ENCODE results near the gene SKAP1. TPM values are rescaled to one million over a fixed set of nuclear protein-coding genes. Genes with fewer than 3 reads are reported as not detected.
"Not testable (repeated sequence)": the region's sequence is repeated elsewhere in the genome, so short reads cannot be mapped to it uniquely, and the experiment has no call there.

SKAP1 gene
- total and polyA plus RNA-seq, 11 donors = 0.25 to 5.3 (median 0.38) TPM; not detected in 6

DNA sequence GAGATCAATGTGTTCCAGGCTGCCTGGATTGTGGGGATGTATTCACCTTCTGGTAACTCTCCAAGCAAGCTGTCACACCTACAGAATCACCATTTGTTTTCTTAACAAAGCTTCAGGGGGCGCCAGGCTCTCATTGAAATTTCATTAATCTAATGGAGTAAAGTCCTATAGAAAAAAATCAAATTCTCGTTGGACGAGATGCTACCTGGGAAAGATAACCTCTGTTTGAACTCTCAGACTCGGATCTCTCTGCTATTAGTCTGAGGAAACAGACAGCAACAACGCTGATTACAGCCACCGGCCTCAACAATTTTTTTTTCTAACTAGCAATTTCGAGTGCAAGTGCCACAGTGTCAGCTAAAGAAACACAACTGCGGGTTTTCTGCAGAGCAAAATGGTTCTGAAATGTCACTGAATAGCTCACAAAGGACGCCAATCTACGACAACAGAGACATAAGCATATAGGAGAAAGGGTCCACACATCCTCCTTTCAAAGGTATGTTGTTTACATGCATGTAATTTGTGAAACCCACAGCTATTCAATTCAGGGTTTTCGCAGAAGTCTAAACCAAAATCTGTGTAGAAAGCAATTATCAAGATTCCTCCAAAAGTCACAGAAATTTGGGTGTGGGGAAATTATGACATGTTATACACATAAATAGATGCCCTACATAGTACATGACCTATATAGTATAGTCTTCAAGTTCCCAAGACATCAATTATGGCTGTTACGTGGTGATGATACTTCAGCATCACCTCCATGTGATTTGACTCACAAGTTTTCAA, 135.8 kb downstream of the SKAP1 start:
- peak overlapping the region in 1 of 12 donors; percentile 58 for H3K27ac ChIP-seq
- 60 to 74% (median 71%) methylated on average over 12 of the region's 12 CpGs for WGBS, 4 donors
- H3K4me1 ChIP-seq = peaks cover 0 to 24% (median 0%) of the 10 kb centered on the region in 12 donors
- intact Hi-C loops (cut with DNase I) = no loop called here
- TF ChIP-seq POLR2A (IDR thresholded peaks at IDR 0.05) = no peak
- TF ChIP-seq, protein P1, sequence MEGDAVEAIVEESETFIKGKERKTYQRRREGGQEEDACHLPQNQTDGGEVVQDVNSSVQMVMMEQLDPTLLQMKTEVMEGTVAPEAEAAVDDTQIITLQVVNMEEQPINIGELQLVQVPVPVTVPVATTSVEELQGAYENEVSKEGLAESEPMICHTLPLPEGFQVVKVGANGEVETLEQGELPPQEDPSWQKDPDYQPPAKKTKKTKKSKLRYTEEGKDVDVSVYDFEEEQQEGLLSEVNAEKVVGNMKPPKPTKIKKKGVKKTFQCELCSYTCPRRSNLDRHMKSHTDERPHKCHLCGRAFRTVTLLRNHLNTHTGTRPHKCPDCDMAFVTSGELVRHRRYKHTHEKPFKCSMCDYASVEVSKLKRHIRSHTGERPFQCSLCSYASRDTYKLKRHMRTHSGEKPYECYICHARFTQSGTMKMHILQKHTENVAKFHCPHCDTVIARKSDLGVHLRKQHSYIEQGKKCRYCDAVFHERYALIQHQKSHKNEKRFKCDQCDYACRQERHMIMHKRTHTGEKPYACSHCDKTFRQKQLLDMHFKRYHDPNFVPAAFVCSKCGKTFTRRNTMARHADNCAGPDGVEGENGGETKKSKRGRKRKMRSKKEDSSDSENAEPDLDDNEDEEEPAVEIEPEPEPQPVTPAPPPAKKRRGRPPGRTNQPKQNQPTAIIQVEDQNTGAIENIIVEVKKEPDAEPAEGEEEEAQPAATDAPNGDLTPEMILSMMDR (IDR thresholded peaks at IDR 0.05) = no peak
- H3K4me3 ChIP-seq = no peak overlapping the region
- peaks cover 0 to 41% (median 11%) of the 10 kb centered on the region in 9 donors for H3K27me3 ChIP-seq
- ATAC-seq = no peak
- H3K36me3 ChIP-seq = no peaks in the 10 kb centered on the region
- no peaks in the 10 kb centered on the region for H3K9me3 ChIP-seq
- DNase-seq = no peak

DNA sequence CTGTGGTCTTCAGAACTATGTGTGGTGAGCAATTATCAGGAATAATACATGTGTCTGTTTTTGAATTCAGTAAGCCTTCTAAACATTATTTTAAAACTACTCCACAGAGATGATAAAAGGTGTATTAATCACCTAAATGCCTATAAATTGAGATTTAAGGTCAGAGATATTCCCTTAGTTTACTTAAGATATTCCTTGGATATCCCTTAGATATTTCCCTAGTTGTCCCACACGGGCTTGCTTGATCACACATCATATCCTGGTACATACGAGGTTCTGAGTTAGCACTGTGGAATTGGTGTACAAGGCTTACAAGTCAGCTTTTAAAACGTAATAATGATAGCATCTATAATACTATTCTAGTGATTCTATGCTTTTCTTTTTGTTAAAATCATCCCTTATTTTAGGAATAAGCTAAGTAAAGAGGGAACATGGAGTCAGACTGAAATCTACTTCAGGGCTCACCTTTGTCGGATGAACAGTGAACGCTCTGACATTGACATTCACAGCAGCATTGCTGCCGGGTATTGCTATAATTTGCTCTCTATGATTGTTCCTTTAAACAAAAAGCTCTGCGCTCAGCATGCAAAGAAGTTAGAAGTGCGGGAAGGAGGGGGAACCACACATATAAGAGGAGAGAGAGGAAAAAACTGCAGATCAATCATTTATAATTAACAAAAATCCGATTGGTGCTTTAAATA, 136.5 kb downstream of the SKAP1 start:
- WGBS, 4 donors = 74 to 80% (median 77%) methylated on average over 9 of the region's 9 CpGs
- TF ChIP-seq, protein P1 (IDR thresholded peaks at IDR 0.05) = no peak
- TF ChIP-seq POLR2A (IDR thresholded peaks at IDR 0.05) = no peak
- no peak for ATAC-seq
- Histone ChIP-seq H3K4me1 (peaks cover 0 to 24% (median 0%) of the 10 kb centered on the region in 12 donors), H3K9me3 (no peaks in the 10 kb centered on the region), H3K4me3 (no peak overlapping the region), H3K36me3 (no peaks in the 10 kb centered on the region), H3K27ac (no peak overlapping the region), H3K27me3 (peaks cover 0 to 43% (median 12%) of the 10 kb centered on the region in 9 donors)
- intact Hi-C loops (cut with DNase I) = no loop called here
- no peak for DNase-seq

DNA sequence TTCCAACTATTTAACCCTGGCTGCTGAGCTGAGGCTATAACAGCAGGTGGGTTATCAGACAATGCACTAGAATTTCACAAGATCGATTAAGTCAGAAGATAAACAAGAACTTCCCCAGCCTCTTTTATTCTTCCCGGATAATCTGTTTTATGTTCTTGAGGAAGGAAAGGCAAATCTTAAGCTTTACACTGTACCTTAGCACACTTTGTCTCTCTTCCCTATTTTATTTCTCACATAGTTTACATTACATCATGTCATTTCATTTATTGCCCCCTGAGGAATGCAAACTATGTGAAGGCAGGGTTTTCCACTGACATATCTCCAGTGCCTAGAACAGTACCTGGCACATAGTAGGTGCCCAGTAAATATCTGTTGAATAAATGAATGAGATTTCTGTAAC, 139.6 kb downstream of the SKAP1 start:
- H3K4me3 ChIP-seq = no peak overlapping the region
- no peaks in the 10 kb centered on the region for H3K36me3 ChIP-seq
- intact Hi-C loops (cut with DNase I) = no loop called here
- TF ChIP-seq POLR2A (IDR thresholded peaks at IDR 0.05) = no peak
- WGBS, 4 donors = 56 to 61% (median 57%) methylated on average over 2 of the region's 2 CpGs
- no peaks in the 10 kb centered on the region for H3K9me3 ChIP-seq
- DNase-seq = no peak
- no peak for ATAC-seq
- H3K27me3 ChIP-seq = peaks cover 0 to 53% (median 12%) of the 10 kb centered on the region in 9 donors
- no peak overlapping the region for H3K27ac ChIP-seq
- peaks cover 0 to 14% (median 0%) of the 10 kb centered on the region in 12 donors for H3K4me1 ChIP-seq

DNA sequence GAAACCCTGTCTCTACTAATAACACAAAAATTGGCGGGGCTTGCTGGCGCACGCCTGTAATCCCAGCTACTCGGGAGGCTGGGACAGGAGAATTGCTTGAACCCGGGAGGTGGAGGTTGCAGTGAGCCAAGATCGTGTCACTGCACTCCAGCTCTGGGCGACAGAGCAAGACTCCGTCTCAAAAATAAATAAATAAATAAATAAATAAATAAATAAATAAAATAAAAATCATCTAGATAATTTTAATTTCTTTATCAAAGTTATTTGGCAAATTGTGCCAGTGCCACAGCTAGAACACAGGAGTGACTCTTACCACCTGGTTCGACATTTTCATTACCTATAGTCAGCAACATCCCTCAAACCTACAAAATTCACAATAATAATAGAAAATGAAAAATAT, 143.1 kb downstream of the SKAP1 start:
- H3K27ac ChIP-seq; H3K4me3 ChIP-seq; DNase-seq; H3K36me3 ChIP-seq; ATAC-seq; H3K4me1 ChIP-seq; intact Hi-C loops (cut with DNase I); H3K9me3 ChIP-seq: not testable (repeated sequence)
- WGBS, 4 donors = 92 to 96% (median 93%) methylated on average over 9 of the region's 9 CpGs
- peaks cover 0 to 38% (median 9%) of the 10 kb centered on the region in 9 donors for H3K27me3 ChIP-seq

DNA sequence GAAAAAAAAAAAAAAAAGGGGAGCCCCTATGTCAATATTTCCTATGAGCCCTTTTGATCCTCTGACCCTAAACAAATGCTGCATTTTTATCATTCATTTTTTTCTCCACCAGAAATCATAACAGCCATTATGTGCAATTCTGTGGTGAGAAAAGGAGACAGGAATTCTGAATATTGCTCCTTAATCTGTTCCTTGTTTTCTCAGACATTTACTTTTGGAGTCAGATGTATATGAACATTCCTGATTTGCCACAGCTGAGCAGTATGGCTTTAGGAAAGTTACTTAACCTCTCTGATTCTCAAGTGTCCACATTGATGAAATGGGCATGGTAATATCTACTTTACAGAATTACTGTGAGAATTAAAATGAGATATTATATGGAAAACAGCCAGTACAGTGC, 144.4 kb downstream of the SKAP1 start:
- ATAC-seq (no peak), DNase-seq (no peak)
- Histone ChIP-seq H3K4me1 (peaks cover 0 to 6% (median 0%) of the 10 kb centered on the region in 12 donors), H3K36me3 (no peaks in the 10 kb centered on the region), H3K27ac (no peak overlapping the region), H3K4me3 (no peak overlapping the region), H3K9me3 (no peaks in the 10 kb centered on the region), H3K27me3 (peaks cover 0 to 29% (median 3%) of the 10 kb centered on the region in 9 donors)
- intact Hi-C loops (cut with DNase I) = no loop called here
- TF ChIP-seq, protein P1 (IDR thresholded peaks at IDR 0.05) = no peak
- no peak for TF ChIP-seq POLR2A (IDR thresholded peaks at IDR 0.05)

Data from heart left ventricle (tissue), 16 donors.